Keratinocyte (primary cell): ENCODE measurements around the gene PRR29. TPM values are rescaled to one million over a fixed set of nuclear protein-coding genes. Genes with fewer than 3 reads are reported as not detected.

Experiments used
- DNase-seq: peaks from one replicate; pipeline ENCODE4 v3.0.0-alpha.2; 2011; ENCODE audit warnings: low read depth, missing footprints, low spot score
- FAIRE-seq: peaks from 2 replicates; lab custom pipeline; 2011; peaks lifted over from hg19 to GRCh38; lab: Jason Lieb, UNC
- H2AFZ ChIP-seq: 2 replicates; pipeline ENCODE4 v1.6.0; 2012; ENCODE audit warnings: low read length, control low read depth, inconsistent platforms; ENCODE audit not compliant: control insufficient read depth
- H3K27ac ChIP-seq: 2 replicates; pipeline ENCODE4 v1.5.1; 2011; ENCODE audit warnings: low read length; ENCODE audit not compliant: control insufficient read depth, insufficient read depth
- H3K27me3 ChIP-seq: 3 replicates; pipeline ENCODE4 v1.6.0; 2011; ENCODE audit warnings: low read length; ENCODE audit not compliant: control insufficient read depth, insufficient read depth; ENCODE audit errors: extremely low read depth
- H3K36me3 ChIP-seq, 2 experiments: 2 replicates in 1 of 2; 3 replicates in 1 of 2; pipeline ENCODE4 v1.5.1; 2011; ENCODE audit warnings: low read length in 2 of 2, mild to moderate bottlenecking in 1 of 2; ENCODE audit not compliant: control insufficient read depth in 2 of 2, insufficient read depth in 2 of 2; ENCODE audit errors: extremely low read depth in 1 of 2
- H3K4me1 ChIP-seq: 3 replicates; pipeline ENCODE4 v1.5.1; 2011; ENCODE audit warnings: low read length; ENCODE audit not compliant: control insufficient read depth, insufficient read depth; ENCODE audit errors: extremely low read depth
- H3K4me2 ChIP-seq: 3 replicates; pipeline ENCODE4 v1.6.0; 2011; ENCODE audit warnings: low read depth, low read length; ENCODE audit not compliant: control insufficient read depth, insufficient read depth; ENCODE audit errors: extremely low read depth
- H3K4me3 ChIP-seq, 3 experiments: fragments of 200-600 bp in 1 of 3; sonication (generic) in 1 of 3; 2 replicates in 2 of 3; 3 replicates in 1 of 3; pipeline ENCODE4 v1.5.1; 2011 to 2016; ENCODE audit warnings: low read length in 3 of 3, mild to moderate bottlenecking in 3 of 3, control low read depth in 2 of 3, inconsistent platforms in 1 of 3, low read depth in 1 of 3, mixed read lengths in 1 of 3, mixed run types in 1 of 3, moderate library complexity in 1 of 3; ENCODE audit not compliant: control insufficient read depth in 2 of 3, insufficient read depth in 2 of 3; ENCODE audit errors: extremely low read depth in 1 of 3
- H3K79me2 ChIP-seq: 2 replicates; pipeline ENCODE4 v1.6.0; 2012; ENCODE audit warnings: low read length; ENCODE audit not compliant: control insufficient read depth, insufficient read depth
- H3K9ac ChIP-seq: 3 replicates; pipeline ENCODE4 v1.6.0; 2011; ENCODE audit warnings: low read length; ENCODE audit not compliant: control insufficient read depth, insufficient read depth; ENCODE audit errors: extremely low read depth
- H3K9me1 ChIP-seq: 3 replicates; pipeline ENCODE4 v1.6.0; 2011; ENCODE audit warnings: low read length; ENCODE audit not compliant: control insufficient read depth, insufficient read depth; ENCODE audit errors: extremely low read depth
- H3K9me3 ChIP-seq: 2 replicates; pipeline ENCODE4 v1.5.1; 2012; ENCODE audit warnings: low read depth, low read length; ENCODE audit not compliant: control insufficient read depth
- H4K20me1 ChIP-seq: 3 replicates; pipeline ENCODE4 v1.6.0; 2011; ENCODE audit warnings: low read length; ENCODE audit not compliant: control insufficient read depth, insufficient read depth; ENCODE audit errors: extremely low read depth
- CTCF ChIP-seq, 3 experiments: IDR thresholded peaks in 1 of 3; conservative IDR thresholded peaks in 1 of 3; optimal IDR thresholded peaks in 1 of 3; 2 replicates in 2 of 3; 3 replicates in 1 of 3; pipeline versions ENCODE3 to v1.5.1; 2011; ENCODE audit warnings: low read length in 3 of 3, mild to moderate bottlenecking in 3 of 3, moderate library complexity in 2 of 3, control low read depth in 1 of 3, inconsistent platforms in 1 of 3; ENCODE audit not compliant: insufficient read depth in 2 of 3; ENCODE audit errors: extremely low read depth in 1 of 3
- EZH2 ChIP-seq: IDR thresholded peaks from one replicate; pipeline ENCODE4 v1.6.1; 2012; ENCODE audit warnings: inconsistent platforms, mild to moderate bottlenecking, low read length, moderate library complexity
- dilution Hi-C: fragments of 300-500 bp; cut with MboI; formaldehyde crosslinking; loops from one replicate; pipeline ENCODE4 v1.7.0; 2020; ENCODE audit warnings: low sequenced_read_pairs; ENCODE audit not compliant: extremely low pct_ligation_motif_present
- polyA plus RNA-seq, 5 experiments: library from polyadenylated mRNA; depleted of rRNA in 3 of 5; stranded (reverse) in 3 of 5; stranded (forward) in 1 of 5; unstranded in 1 of 5; fragments of >200 nt; gene quantifications; 1 replicate in 1 of 5; 2 replicates in 3 of 5; 3 replicates in 1 of 5; pipeline versions ENCODE4 v1.2.1 to v1.2.3, GENCODE V29; 2011 to 2012; ENCODE audit warnings: missing spikeins in 2 of 5, low read depth in 1 of 5, low replicate concordance in 1 of 5

The PRR29 gene
- polyA plus RNA-seq, 1 donor (not counting 4 experiments of a cell fraction or from before 2014, with no cell fraction given): 0.01 TPM

- no peak for FAIRE-seq
Observed at GRCh38 chr17:63989622-63990345, 8.4 kb upstream of the PRR29 start.

GRCh38 chr17:63991611-63992010 is 6.5 kb upstream of the PRR29 start:
- peaks cover 30% of the 10 kb centered on the region for H3K27me3 ChIP-seq
- no peak overlapping the region for H2AFZ ChIP-seq
- H4K20me1 ChIP-seq: no peaks in the 10 kb centered on the region
- H3K4me2 ChIP-seq: no peak overlapping the region
- no peaks in the 10 kb centered on the region for H3K9me3 ChIP-seq
- H3K36me3 ChIP-seq: no peaks in the 10 kb centered on the region
- no peak overlapping the region for H3K9ac ChIP-seq
- TF ChIP-seq EZH2: no peak
- no peak for TF ChIP-seq CTCF (optimal IDR thresholded peaks at IDR 0.05 in 1 of 3, IDR thresholded peaks at IDR 0.05 in 1 of 3, conservative IDR thresholded peaks at IDR 0.05 in 1 of 3; ENCODE audit: extremely low read depth in 1 of 3, insufficient read depth in 2 of 3, low read length in 3 of 3)
- no peaks in the 10 kb centered on the region for H3K9me1 ChIP-seq
- H3K4me3 ChIP-seq: no peak overlapping the region
- DNase-seq (no peak), FAIRE-seq (no peak)
- no peaks in the 10 kb centered on the region for H3K4me1 ChIP-seq
- H3K27ac ChIP-seq: no peak overlapping the region
- no peaks in the 10 kb centered on the region for H3K79me2 ChIP-seq
- dilution Hi-C loops: no loop called here

More at GRCh38 chr17:63989622-63990345, 8.4 kb upstream of the PRR29 start:
- no peak for DNase-seq
- Histone ChIP-seq H3K9me3 (no peaks in the 10 kb centered on the region), H3K79me2 (no peaks in the 10 kb centered on the region), H3K4me1 (peaks cover 4% of the 10 kb centered on the region), H2AFZ (no peak overlapping the region), H3K27me3 (peaks cover 20% of the 10 kb centered on the region), H3K4me2 (no peak overlapping the region), H3K9ac (no peak overlapping the region), H3K27ac (no peak overlapping the region), H4K20me1 (no peaks in the 10 kb centered on the region), H3K36me3 (no peaks in the 10 kb centered on the region), H3K4me3 (no peak overlapping the region), H3K9me1 (no peaks in the 10 kb centered on the region)
- dilution Hi-C loops: no loop called here
- TF ChIP-seq EZH2 (no peak), CTCF (optimal IDR thresholded peaks at IDR 0.05 in 1 of 3, IDR thresholded peaks at IDR 0.05 in 1 of 3, conservative IDR thresholded peaks at IDR 0.05 in 1 of 3; ENCODE audit: extremely low read depth in 1 of 3, insufficient read depth in 2 of 3, low read length in 3 of 3) (no peak)
